Lower lobe of right lung (tissue), 2 donors: ENCODE data around the gene ZMIZ1. TPM values are rescaled to one million over a fixed set of nuclear protein-coding genes. Genes with fewer than 3 reads are reported as not detected.

Source experiments
- ATAC-seq, 2 donors: fragments of 200-7000 bp; cut with Tn5 transposase; one replicate each; pipeline ENCODE4 v1.9.1; 2020 to 2022; ENCODE audit warnings: mild to moderate bottlenecking in 2 of 2, moderate library complexity in 2 of 2
- DNase-seq: peaks from one replicate; pipeline ENCODE4 v3.0.0-alpha.2; 2020
- H3K27ac ChIP-seq: fragments of 200-600 bp; one replicate; pipeline ENCODE4 v1.8.0; 2022
- H3K27me3 ChIP-seq: fragments of 200-600 bp; one replicate; pipeline ENCODE4 v1.8.0; 2022; ENCODE audit warnings: low read depth
- H3K36me3 ChIP-seq: fragments of 200-600 bp; one replicate; pipeline ENCODE4 v1.8.0; 2022; ENCODE audit warnings: mild to moderate bottlenecking
- H3K4me1 ChIP-seq: fragments of 200-600 bp; one replicate; pipeline ENCODE4 v1.8.0; 2022
- H3K4me3 ChIP-seq: fragments of 200-600 bp; one replicate; pipeline ENCODE4 v1.8.0; 2022; ENCODE audit warnings: mild to moderate bottlenecking
- H3K9me3 ChIP-seq: fragments of 200-600 bp; one replicate; pipeline ENCODE4 v1.8.0; 2022
- intact Hi-C: fragments of 100-400 bp; cut with DNase I; formaldehyde crosslinking; loops from one replicate; pipeline ENCODE4 v1.11.0; 2022
- total RNA-seq: library from RNA; stranded (reverse); fragmentation: NEBNext Ultra II Directional; extraction: Animal tissue kit (Norgen Biotek cat#: 25700); gene quantifications from one replicate; pipeline ENCODE4 v1.2.1, GENCODE V29; 2021
- TF ChIP-seq, protein P1 (sequence below): fragments of 200-600 bp; IDR thresholded peaks from one replicate; pipeline ENCODE4 v1.8.0; 2022; ENCODE audit warnings: antibody characterized with exemption, mild to moderate bottlenecking
- donor health status: DM: no; HTN: yes; CAD: no; lungs with severe emphysema.

Gene ZMIZ1
- total RNA-seq, 1 donor from 2014 or later = 102 TPM

DNA sequence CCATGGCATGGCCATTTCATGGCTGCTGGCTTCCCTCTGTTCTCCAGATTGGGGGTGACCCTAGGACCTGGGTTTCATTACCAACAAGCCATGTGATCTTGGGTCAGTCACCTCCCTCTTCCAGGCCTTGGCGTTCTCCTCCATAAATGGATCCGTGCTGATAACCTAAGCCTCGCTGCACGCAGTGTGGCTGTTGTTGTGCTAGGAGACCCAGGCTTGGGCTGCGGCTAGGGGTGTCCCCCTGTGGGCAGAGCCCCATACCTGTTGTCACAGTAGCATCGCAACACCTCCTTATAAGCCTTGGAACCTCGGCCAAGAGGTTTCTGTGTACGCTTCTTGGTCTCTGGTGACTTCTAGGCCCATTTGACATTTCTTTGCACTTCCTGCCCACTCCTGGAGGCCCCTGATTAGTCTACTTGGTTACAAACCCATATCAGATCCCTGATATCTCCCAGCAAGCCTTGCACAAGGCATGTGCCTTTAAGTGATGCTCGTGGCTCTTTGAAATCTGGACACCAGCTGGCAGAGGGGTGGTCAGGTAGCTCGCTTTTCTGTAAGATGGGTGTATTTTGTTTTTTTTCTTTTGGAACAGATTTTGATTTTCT, 23.6 kb downstream of the ZMIZ1 start:
- H3K36me3 ChIP-seq = no peaks in the 10 kb centered on the region
- no peak overlapping the region for H3K4me3 ChIP-seq
- H3K4me1 ChIP-seq = peaks cover 97% of the 10 kb centered on the region
- H3K9me3 ChIP-seq = no peaks in the 10 kb centered on the region
- intact Hi-C loops = no loop called here
- H3K27me3 ChIP-seq = no peaks in the 10 kb centered on the region
- ATAC-seq (no peak), DNase-seq (no peak)
- H3K27ac ChIP-seq = no peak overlapping the region
- TF ChIP-seq, protein P1, sequence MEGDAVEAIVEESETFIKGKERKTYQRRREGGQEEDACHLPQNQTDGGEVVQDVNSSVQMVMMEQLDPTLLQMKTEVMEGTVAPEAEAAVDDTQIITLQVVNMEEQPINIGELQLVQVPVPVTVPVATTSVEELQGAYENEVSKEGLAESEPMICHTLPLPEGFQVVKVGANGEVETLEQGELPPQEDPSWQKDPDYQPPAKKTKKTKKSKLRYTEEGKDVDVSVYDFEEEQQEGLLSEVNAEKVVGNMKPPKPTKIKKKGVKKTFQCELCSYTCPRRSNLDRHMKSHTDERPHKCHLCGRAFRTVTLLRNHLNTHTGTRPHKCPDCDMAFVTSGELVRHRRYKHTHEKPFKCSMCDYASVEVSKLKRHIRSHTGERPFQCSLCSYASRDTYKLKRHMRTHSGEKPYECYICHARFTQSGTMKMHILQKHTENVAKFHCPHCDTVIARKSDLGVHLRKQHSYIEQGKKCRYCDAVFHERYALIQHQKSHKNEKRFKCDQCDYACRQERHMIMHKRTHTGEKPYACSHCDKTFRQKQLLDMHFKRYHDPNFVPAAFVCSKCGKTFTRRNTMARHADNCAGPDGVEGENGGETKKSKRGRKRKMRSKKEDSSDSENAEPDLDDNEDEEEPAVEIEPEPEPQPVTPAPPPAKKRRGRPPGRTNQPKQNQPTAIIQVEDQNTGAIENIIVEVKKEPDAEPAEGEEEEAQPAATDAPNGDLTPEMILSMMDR = no peak

DNA sequence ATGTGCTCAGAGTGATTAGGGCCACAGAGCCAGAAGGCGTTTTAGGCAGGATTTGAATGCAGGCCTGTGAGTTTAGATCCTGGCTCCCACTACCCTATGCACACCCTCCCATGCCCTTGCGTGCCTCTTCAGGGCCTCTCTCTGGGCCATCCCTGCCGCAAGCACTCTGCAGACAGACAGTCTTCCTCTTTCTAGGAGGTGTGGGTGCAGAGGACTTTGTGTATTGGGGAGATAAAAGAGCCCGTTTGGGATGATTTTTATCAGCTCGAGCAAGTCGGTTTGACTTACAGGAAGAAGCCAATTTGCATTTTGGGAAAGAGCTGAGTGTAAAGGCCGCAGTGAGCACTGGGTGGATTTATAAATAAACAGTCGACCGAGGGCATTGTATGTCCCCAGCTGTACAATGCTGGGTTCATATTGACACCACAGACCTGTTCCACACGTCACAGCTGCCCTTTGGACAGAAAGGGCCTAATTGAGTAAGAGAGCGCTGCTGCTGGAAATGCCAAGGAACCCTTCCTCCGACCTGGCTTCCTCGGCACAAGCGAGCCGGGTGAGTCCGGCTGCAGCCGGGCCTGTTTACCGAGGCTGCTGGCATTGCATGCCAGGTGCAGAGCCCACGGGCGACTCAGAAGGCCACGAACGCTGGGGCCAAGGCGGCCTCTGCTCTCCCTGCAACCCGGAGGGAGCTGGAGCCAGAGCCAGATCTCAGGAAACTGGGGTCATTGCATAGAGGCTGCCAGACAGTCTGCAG, 25.1 kb downstream of the ZMIZ1 start:
- intact Hi-C loops = no loop called here
- Histone ChIP-seq H3K4me3 (peak overlapping the region; percentile 14), H3K27ac (peak overlapping the region; percentile 73), H3K27me3 (no peaks in the 10 kb centered on the region), H3K36me3 (no peaks in the 10 kb centered on the region), H3K9me3 (no peaks in the 10 kb centered on the region), H3K4me1 (peaks cover 97% of the 10 kb centered on the region)
- peak; percentile 74 for DNase-seq
- TF ChIP-seq, protein P1 = no peak
- peak; percentile 64 to 74 for ATAC-seq

DNA sequence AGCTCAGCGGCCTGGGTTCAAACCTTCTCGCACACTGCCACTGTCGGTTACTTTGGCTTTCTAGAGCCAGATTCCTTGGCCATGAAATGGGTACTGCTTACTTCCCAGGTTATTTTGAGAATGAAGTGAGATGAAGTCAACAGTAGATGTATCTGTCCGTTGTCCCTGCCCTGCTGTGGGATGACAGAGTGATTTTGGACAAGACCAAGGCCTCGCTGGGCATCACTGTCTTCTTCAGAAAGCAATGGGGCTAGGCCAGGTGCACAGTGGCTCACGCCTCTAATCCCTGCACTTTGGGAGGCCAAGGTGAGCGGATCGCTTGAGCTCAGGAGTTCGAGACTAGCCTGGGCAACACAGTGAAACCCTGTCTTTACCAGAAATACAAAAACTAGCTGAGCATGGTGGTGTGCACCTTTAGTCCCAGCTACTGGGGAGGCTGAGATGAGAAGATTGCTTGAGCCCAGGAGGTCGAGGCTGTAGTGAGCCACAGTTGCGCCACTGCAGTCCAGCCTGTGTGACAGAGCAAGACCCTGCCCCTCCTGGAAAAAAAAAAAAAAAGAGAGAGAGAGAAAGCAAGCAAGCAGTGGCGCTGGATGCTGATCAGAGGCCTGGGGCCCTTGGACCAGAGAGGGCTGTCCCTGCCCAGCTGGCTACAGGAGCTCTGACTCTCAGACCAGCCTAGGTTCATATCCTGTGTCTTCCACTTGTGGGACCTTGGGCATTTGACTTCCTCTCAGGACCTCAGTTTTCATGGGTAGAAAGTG, 25.8 kb downstream of the ZMIZ1 start:
- H3K9me3 ChIP-seq = no peaks in the 10 kb centered on the region
- no peaks in the 10 kb centered on the region for H3K36me3 ChIP-seq
- peak overlapping the region; percentile 14 for H3K4me3 ChIP-seq
- intact Hi-C loops = no loop called here
- ATAC-seq (no peak), DNase-seq (no peak)
- TF ChIP-seq, protein P1 = no peak
- peaks cover 97% of the 10 kb centered on the region for H3K4me1 ChIP-seq
- peak overlapping the region; percentile 73 for H3K27ac ChIP-seq
- H3K27me3 ChIP-seq = no peaks in the 10 kb centered on the region

DNA sequence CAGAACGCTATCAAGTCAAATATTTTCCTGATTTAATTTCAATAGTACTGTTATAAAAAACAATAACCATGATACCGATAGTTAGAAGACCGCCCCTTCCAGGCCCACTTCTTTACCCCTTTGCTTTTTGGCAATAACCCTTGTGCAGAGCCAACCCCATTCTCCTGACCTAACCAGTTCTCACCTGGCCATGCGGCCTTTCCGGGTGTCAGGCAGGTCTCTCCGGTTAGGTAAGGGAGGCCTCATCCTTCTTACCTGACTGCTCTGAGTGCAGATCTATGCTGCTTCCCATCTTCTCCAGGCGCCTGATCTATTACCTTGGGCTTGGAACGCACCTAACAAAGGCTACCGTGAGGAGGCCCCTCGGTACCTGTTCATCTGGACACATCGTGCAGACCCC, 26.6 kb downstream of the ZMIZ1 start:
- Histone ChIP-seq H3K4me1 (peaks cover 96% of the 10 kb centered on the region), H3K4me3 (no peak overlapping the region), H3K9me3 (no peaks in the 10 kb centered on the region), H3K27ac (peak overlapping the region; percentile 73), H3K27me3 (no peaks in the 10 kb centered on the region), H3K36me3 (no peaks in the 10 kb centered on the region)
- ATAC-seq (no peak), DNase-seq (no peak)
- TF ChIP-seq, protein P1 = no peak
- intact Hi-C loops = no loop called here

DNA sequence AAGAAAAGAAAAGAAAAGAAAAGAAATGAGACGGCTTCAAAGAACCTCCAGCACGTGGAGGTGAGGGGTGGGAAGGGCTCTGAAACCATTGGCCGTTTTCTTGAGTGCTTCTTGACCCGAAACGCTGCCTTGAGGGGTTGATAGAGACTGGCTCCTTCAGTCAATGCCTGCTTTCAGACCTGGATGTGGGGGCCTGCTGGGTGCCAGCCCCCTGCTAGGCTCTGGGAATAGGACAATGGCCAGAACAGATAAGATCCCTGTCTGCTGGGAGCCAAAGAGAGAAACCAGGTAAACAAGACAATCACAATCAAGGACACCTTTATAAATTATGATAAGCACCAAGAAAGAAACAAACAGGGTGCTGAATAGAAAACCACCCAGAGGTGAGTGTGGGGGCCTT, 27.7 kb downstream of the ZMIZ1 start:
- Histone ChIP-seq H3K4me3 (no peak overlapping the region), H3K27ac (no peak overlapping the region), H3K4me1 (peaks cover 96% of the 10 kb centered on the region), H3K36me3 (no peaks in the 10 kb centered on the region), H3K27me3 (no peaks in the 10 kb centered on the region), H3K9me3 (no peaks in the 10 kb centered on the region)
- TF ChIP-seq, protein P1 = no peak
- ATAC-seq = no peak
- DNase-seq = no peak
- intact Hi-C loops = no loop called here
